HEK293 (cell line): ENCODE results near the gene OPA3.

Experiments
- CTCF ChIA-PET: fragments of 350-600 bp; formaldehyde crosslinking; extraction: SDS; loops from one replicate; lab custom pipeline; 2021; ENCODE audit warnings: antibody characterized with exemption; lab: Yijun Ruan, JAX
- POLR2A ChIA-PET: fragments of 300-600 bp; formaldehyde crosslinking; extraction: SDS; loops from one replicate; lab custom pipeline; 2020; ENCODE audit warnings: antibody characterized with exemption, inconsistent platforms; lab: Yijun Ruan, JAX
- H3K27ac ChIP-seq: fragments of 200-500 bp; sonication (Bioruptor generic); 2 replicates; pipeline ENCODE4 v1.5.1; 2014; ENCODE audit warnings: low read depth, low read length, control low read depth, inconsistent platforms; ENCODE audit errors: extremely low read depth
- H3K36me3 ChIP-seq, 2 experiments: fragments of 200-500 bp in 1 of 2; sonication (Bioruptor generic) in 1 of 2; 1 replicate in 1 of 2; 2 replicates in 1 of 2; pipeline ENCODE4 v1.5.1; 2014 to 2017; ENCODE audit warnings: inconsistent platforms in 2 of 2, low read length in 2 of 2; ENCODE audit not compliant: control insufficient read depth in 2 of 2, insufficient read depth in 1 of 2
- H3K4me1 ChIP-seq: fragments of 200-500 bp; sonication (Bioruptor generic); 2 replicates; pipeline ENCODE4 v1.5.1; 2014; ENCODE audit warnings: mild to moderate bottlenecking, low read length, inconsistent platforms; ENCODE audit not compliant: control insufficient read depth, insufficient read depth
- H3K4me3 ChIP-seq: 2 replicates; pipeline ENCODE4 v1.5.1; 2011; ENCODE audit warnings: low read depth, mild to moderate bottlenecking, control low read depth, low read length, moderate library complexity
- H3K9me3 ChIP-seq: fragments of 200-500 bp; sonication (Bioruptor generic); 2 replicates; pipeline ENCODE4 v1.5.1; 2014; ENCODE audit warnings: low read depth, low read length, inconsistent platforms; ENCODE audit not compliant: control insufficient read depth, insufficient read depth
- AEBP2 ChIP-seq: fragments of 450-650 bp; formaldehyde crosslinking; IDR thresholded peaks from 2 replicates; pipeline ENCODE4 v1.5.1; 2016; ENCODE audit warnings: missing biosample characterization, missing genetic modification characterization, borderline replicate concordance
- GFI1B ChIP-seq: fragments of 450-650 bp; formaldehyde crosslinking; IDR thresholded peaks from 2 replicates; pipeline ENCODE4 v1.5.1; 2016; ENCODE audit warnings: missing biosample characterization, missing genetic modification characterization
- HOXC10 ChIP-seq: sonication (generic); formaldehyde crosslinking; IDR thresholded peaks from 2 replicates; pipeline ENCODE4 v1.8.1; 2023; ENCODE audit warnings: mild to moderate bottlenecking, missing genetic modification reagents
- SETDB1 ChIP-seq: IDR thresholded peaks from one replicate; pipeline ENCODE4 v1.6.1; 2017; ENCODE audit warnings: mild to moderate bottlenecking, low read length, moderate library complexity, mixed read lengths; ENCODE audit not compliant: insufficient read length
- SP3 ChIP-seq: fragments of 450-650 bp; formaldehyde crosslinking; IDR thresholded peaks from 2 replicates; pipeline ENCODE4 v1.5.1; 2016; ENCODE audit warnings: missing biosample characterization, missing genetic modification characterization
- ZNF132 ChIP-seq: fragments of 450-650 bp; formaldehyde crosslinking; IDR thresholded peaks from 2 replicates; pipeline ENCODE4 v1.5.1; 2017; ENCODE audit warnings: missing biosample characterization, missing genetic modification characterization, borderline replicate concordance
- ZNF19 ChIP-seq: fragments of 450-650 bp; formaldehyde crosslinking; IDR thresholded peaks from 2 replicates; pipeline ENCODE4; 2016; ENCODE audit warnings: missing biosample characterization, missing genetic modification characterization, low read depth
- ZNF266 ChIP-seq: fragments of 450-650 bp; formaldehyde crosslinking; IDR thresholded peaks from 2 replicates; pipeline ENCODE4 v1.5.1; 2016; ENCODE audit warnings: missing biosample characterization, missing genetic modification characterization, low read depth
- ZNF354C ChIP-seq: fragments of 450-650 bp; formaldehyde crosslinking; IDR thresholded peaks from 2 replicates; pipeline ENCODE4 v1.5.1; 2016; ENCODE audit warnings: missing biosample characterization, missing genetic modification characterization, low read depth, borderline replicate concordance
- ZNF548 ChIP-seq: fragments of 450-650 bp; formaldehyde crosslinking; IDR thresholded peaks from 2 replicates; pipeline ENCODE4 v1.5.1; 2016; ENCODE audit warnings: missing biosample characterization, missing genetic modification characterization
- ZNF571 ChIP-seq: fragments of 450-650 bp; formaldehyde crosslinking; IDR thresholded peaks from 2 replicates; pipeline ENCODE4 v1.5.0; 2017; ENCODE audit warnings: missing biosample characterization, missing genetic modification characterization
- ZNF654 ChIP-seq: fragments of 450-650 bp; formaldehyde crosslinking; IDR thresholded peaks from 2 replicates; pipeline ENCODE4 v1.5.1; 2016; ENCODE audit warnings: low read depth, missing biosample characterization, missing genetic modification characterization
- ZNF677 ChIP-seq: fragments of 450-650 bp; IDR thresholded peaks from 2 replicates; pipeline ENCODE4 v1.5.0; 2018; ENCODE audit warnings: missing biosample characterization, mild to moderate bottlenecking, missing genetic modification characterization, moderate library complexity
- ZNF777 ChIP-seq: fragments of 450-650 bp; formaldehyde crosslinking; IDR thresholded peaks from 2 replicates; pipeline ENCODE4 v1.5.1; 2017; ENCODE audit warnings: missing biosample characterization, missing genetic modification characterization, borderline replicate concordance
- ZNF830 ChIP-seq: fragments of 450-650 bp; IDR thresholded peaks from 2 replicates; pipeline ENCODE4 v1.5.0; 2018; ENCODE audit warnings: missing biosample characterization, missing genetic modification characterization, low read depth, mild to moderate bottlenecking, moderate library complexity
- TF ChIP-seq, protein P1 (sequence below): fragments of 450-650 bp; formaldehyde crosslinking; IDR thresholded peaks from 2 replicates; pipeline ENCODE4 v1.5.1; 2016; ENCODE audit warnings: missing biosample characterization, missing genetic modification characterization
- TF ChIP-seq, protein P2 (sequence below): fragments of 450-650 bp; formaldehyde crosslinking; IDR thresholded peaks from 2 replicates; pipeline ENCODE4 v1.5.1; 2017; ENCODE audit warnings: missing biosample characterization, mild to moderate bottlenecking, missing genetic modification characterization, moderate library complexity
- TF ChIP-seq, protein P3 (sequence below): fragments of 450-650 bp; formaldehyde crosslinking; IDR thresholded peaks from 2 replicates; pipeline ENCODE4 v1.5.1; 2016; ENCODE audit warnings: missing biosample characterization, missing genetic modification characterization
- TF ChIP-seq, protein P4 (sequence below): fragments of 450-650 bp; formaldehyde crosslinking; IDR thresholded peaks from 2 replicates; pipeline ENCODE4 v1.5.1; 2016; ENCODE audit warnings: missing biosample characterization, missing genetic modification characterization

OPA3 gene

GRCh38 chr19:45574526-45574925, 10.1 kb downstream of the OPA3 start (continued):
- TF ChIP-seq ZNF19, result no peak
- TF ChIP-seq, protein P1, sequence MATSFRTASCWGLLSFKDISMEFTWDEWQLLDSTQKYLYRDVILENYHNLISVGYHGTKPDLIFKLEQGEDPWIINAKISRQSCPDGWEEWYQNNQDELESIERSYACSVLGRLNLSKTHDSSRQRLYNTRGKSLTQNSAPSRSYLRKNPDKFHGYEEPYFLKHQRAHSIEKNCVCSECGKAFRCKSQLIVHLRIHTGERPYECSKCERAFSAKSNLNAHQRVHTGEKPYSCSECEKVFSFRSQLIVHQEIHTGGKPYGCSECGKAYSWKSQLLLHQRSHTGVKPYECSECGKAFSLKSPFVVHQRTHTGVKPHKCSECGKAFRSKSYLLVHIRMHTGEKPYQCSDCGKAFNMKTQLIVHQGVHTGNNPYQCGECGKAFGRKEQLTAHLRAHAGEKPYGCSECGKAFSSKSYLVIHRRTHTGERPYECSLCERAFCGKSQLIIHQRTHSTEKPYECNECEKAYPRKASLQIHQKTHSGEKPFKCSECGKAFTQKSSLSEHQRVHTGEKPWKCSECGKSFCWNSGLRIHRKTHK (tag by site-specific recombination), result no peak

- Histone ChIP-seq H3K27ac (no peak overlapping the region), H3K4me3 (no peak overlapping the region), H3K36me3 (no peaks in the 10 kb centered on the region; a peak in 1 of 3 replicates), H3K9me3 (no peaks in the 10 kb centered on the region), H3K4me1 (peaks cover 7% of the 10 kb centered on the region)
- POLR2A ChIA-PET, result no interaction called here
- CTCF ChIA-PET, result interaction anchor here (0.5 to 4.8 kb wide), 6 partner anchors 12 to 77 kb away, joined by 3 to 46 read pairs (median 4); no protein-coding TSS in a partner anchor
- TF ChIP-seq GFI1B (tag by site-specific recombination), result no peak
- TF ChIP-seq, protein P2, sequence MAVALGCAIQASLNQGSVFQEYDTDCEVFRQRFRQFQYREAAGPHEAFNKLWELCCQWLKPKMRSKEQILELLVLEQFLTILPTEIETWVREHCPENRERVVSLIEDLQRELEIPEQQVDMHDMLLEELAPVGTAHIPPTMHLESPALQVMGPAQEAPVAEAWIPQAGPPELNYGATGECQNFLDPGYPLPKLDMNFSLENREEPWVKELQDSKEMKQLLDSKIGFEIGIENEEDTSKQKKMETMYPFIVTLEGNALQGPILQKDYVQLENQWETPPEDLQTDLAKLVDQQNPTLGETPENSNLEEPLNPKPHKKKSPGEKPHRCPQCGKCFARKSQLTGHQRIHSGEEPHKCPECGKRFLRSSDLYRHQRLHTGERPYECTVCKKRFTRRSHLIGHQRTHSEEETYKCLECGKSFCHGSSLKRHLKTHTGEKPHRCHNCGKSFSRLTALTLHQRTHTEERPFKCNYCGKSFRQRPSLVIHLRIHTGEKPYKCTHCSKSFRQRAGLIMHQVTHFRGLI, result peak; percentile 61; the same call in 1 of the 2 replicates
Observed at GRCh38 chr19:45571457-45572220, 13.0 kb downstream of the OPA3 start.

GRCh38 chr19:45569619-45570421, 14.8 kb downstream of the OPA3 start:
- no peaks in the 10 kb centered on the region for H3K9me3 ChIP-seq
- ChIA-PET CTCF (interaction anchor here (0.7 to 4.8 kb wide), 6 partner anchors 10 to 74 kb away, joined by 3 to 46 read pairs (median 3); no protein-coding TSS in a partner anchor), POLR2A (interaction anchor here (0.6 kb wide), 1 partner anchor 34 kb away, joined by 3 read pairs; no protein-coding TSS in a partner anchor)
- no peak overlapping the region for H3K4me3 ChIP-seq
- peaks cover 7% of the 10 kb centered on the region for H3K4me1 ChIP-seq
- H3K36me3 ChIP-seq, result no peaks in the 10 kb centered on the region; a peak in 1 of 3 replicates
- no peak overlapping the region for H3K27ac ChIP-seq
- TF ChIP-seq SETDB1 (peak; percentile 36), ZNF132 (no peak), ZNF548 (tag by site-specific recombination) (no peak), ZNF571 (tag by site-specific recombination) (no peak), ZNF777 (tag by site-specific recombination) (no peak), ZNF266 (no peak), ZNF654 (tag by site-specific recombination) (peak; percentile 46), AEBP2 (tag by site-specific recombination) (no peak), HOXC10 (CRISPR knock-in tag) (no peak), ZNF354C (no peak), SP3 (tag by site-specific recombination) (no peak), ZNF677 (no peak), ZNF830 (tag by site-specific recombination) (no peak)
- TF ChIP-seq, protein P3, sequence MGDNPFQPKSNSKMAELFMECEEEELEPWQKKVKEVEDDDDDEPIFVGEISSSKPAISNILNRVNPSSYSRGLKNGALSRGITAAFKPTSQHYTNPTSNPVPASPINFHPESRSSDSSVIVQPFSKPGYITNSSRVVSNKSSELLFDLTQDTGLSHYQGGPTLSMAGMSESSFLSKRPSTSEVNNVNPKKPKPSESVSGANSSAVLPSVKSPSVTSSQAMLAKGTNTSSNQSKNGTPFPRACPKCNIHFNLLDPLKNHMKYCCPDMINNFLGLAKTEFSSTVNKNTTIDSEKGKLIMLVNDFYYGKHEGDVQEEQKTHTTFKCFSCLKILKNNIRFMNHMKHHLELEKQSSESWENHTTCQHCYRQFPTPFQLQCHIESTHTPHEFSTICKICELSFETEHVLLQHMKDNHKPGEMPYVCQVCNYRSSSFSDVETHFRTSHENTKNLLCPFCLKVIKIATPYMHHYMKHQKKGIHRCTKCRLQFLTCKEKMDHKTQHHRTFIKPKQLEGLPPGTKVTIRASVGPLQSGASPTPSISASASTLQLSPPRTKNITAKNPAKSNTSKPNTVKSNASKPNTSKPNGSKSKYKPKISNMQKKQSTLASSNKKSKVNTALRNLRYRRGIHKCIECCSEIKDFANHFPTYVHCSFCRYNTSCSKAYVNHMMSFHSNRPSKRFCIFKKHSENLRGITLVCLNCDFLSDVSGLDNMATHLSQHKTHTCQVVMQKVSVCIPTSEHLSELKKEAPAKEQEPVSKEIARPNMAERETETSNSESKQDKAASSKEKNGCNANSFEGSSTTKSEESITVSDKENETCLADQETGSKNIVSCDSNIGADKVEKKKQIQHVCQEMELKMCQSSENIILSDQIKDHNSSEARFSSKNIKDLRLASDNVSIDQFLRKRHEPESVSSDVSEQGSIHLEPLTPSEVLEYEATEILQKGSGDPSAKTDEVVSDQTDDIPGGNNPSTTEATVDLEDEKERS (tag by site-specific recombination), result 0 out of 2 replicates have a peak, but pooled peaks have one; percentile 54
- TF ChIP-seq, protein P4, sequence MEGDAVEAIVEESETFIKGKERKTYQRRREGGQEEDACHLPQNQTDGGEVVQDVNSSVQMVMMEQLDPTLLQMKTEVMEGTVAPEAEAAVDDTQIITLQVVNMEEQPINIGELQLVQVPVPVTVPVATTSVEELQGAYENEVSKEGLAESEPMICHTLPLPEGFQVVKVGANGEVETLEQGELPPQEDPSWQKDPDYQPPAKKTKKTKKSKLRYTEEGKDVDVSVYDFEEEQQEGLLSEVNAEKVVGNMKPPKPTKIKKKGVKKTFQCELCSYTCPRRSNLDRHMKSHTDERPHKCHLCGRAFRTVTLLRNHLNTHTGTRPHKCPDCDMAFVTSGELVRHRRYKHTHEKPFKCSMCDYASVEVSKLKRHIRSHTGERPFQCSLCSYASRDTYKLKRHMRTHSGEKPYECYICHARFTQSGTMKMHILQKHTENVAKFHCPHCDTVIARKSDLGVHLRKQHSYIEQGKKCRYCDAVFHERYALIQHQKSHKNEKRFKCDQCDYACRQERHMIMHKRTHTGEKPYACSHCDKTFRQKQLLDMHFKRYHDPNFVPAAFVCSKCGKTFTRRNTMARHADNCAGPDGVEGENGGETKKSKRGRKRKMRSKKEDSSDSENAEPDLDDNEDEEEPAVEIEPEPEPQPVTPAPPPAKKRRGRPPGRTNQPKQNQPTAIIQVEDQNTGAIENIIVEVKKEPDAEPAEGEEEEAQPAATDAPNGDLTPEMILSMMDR (tag by site-specific recombination), result peak; percentile 51; the same call in 1 of the 2 replicates
